HG03039 (cell line): ENCODE data around the gene SLC2A8.

Experiments used
- ATAC-seq: cut with Tn5 transposase; IDR thresholded peaks from one replicate; pipeline ENCODE4 v1.9.1; 2021; ENCODE audit warnings: mild to moderate bottlenecking, moderate library complexity; ENCODE audit not compliant: unreplicated experiment

The SLC2A8 gene

DNA sequence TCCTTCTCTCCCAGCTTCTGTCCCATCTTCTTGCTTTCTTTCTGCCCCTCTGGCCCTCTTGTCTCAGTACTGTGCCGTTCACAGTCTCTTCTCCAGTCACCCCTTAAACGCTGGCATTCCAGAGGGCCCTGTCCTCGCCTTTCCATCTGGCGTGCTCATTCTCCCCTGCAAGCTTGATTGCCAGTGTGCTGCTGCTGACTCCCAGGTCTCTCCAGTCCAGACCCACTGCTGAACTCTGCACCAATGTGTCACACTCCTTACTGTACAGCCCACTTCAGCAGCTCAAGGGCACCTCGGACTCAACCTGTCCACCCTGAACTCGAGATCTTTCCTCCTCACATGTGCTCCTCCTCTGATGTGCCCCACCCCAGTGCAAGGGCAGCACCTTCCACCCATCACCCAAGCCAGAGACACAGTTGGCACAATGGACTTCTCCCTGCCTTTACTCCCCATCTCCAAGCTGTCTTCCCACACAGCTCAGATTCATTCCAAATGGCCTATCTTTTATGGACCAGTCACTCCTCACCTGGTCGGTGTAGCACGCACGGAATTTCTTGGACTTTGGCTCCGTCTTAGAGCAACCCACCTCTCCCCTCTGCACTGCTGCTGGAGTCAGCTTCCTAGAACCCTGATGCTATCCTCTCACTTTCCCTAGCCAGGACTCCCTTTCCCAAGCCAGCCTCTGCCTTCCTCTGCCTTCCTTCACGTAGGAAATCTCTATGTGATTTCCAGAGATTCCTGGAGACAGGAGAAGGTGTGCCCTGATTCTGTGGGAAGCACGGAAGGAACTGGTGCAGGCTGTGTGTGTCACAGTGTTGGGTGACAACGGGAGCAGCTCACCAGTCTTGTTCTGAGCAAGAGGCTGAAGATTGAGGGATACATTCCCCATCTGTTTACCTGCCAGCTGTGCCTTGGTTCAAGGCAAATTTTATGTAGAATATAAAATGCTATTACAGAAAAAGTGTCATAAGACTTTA, 26.0 kb upstream of the SLC2A8 start:
- no peak for ATAC-seq

DNA sequence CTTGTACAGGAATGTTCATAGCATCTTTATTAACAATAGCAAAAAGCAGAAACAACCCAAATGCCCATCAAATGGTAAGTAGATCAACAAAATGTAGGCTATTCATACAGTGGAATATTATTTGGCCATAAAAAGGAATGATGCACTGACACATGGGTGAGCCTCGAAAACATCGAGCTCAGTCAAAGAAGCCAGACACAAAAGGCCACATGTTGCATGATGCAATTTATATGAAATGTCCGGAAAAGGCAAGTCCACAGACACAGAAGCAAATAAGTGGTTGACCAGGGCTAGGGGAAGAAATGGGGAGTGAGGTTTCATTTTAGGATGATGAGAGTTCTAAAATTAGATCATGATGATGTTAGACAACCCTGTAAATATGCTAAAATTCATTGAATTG, 16.5 kb upstream of the SLC2A8 start:
- ATAC-seq, result no peak

DNA sequence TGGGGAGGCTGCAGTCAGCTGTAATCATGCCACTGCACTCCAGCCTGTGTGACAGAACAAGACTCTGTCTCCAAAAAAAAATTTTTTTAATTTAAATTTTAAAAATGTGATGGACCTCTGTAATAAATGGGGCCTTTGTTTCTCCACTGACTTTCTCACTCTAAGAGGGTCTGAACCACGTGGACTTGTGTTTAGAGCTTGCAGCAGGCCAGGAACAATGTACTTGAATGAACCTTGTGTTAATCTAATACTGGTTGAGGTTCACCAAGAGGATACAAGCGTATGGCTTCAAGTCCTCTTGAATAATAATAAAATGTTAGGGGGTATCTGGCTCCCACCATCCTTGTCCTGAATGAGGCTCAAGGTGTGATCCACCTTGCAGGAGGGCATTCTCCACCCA, 14.4 kb upstream of the SLC2A8 start:
- no peak for ATAC-seq

DNA sequence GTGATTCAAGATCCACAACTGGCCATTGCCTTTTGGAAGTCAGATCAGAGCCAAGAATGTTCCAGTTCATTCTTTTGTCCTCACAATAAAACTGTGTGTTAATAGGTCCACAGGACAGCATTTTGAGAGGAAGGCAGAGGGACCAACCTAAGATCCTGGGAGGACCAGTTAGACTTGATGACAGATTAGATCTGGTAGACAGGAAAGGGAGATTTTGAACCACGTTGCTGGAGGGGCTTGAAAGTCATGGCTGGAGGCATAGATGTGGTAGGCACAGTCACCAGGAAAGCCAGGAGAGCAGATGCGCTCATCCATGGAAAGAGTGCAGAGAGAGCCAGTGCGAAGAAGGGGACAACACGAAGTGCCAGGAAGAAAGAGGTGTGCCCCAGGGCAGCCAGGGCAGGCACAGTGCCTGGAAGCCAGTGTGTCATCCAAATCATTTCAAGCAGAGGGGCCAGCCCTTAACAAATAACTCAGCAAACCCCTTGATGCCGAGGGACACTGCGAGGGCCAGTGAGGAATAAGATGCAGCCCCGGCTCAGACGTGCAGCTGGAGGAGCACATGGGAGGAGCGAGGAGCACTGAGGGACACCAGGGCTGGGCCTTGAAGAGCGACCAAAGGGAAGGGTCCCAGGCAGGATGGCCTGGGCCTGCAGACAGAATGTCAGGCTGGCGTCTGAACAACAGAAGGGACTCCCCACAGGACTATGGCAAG, 12.8 kb upstream of the SLC2A8 start:
- no peak for ATAC-seq

DNA sequence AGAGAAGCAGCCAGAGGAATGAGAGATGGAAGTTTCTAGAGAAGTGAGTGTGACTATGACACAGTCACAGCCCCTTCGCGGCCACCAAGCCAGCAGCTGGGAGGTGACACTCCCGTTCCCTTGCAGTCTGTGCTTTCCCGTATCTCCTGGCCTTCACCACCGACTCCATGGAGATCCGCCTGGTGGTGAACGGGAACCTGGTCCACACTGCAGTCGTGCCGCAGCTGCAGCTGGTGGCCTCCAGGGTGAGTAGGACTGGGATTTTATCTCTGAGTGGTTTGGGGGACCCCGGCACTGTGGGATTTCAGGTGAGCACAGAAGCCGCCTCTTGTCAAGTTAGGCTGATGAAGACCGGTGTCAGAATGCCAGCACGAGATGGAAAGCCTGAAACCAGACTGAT, 12.1 kb upstream of the SLC2A8 start:
- no peak for ATAC-seq

DNA sequence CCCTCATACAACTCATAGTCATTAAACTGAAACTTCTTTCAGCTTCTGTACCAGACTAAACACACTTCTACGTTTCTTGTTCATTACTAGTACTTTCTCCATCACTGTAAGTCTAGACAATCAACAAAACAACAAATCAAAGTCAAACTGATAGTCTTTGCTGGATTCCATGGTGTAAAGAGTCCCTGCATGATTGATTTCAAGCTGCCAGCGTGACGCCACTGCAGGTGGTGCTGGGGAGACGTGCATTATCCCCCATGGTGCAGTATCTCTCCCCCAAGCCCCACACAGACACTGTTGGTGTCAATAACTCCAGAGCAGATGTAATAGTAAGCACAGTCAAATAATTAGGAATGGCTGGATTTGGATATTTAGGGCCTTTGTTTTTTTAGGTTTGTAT, 10.7 kb upstream of the SLC2A8 start:
- no peak for ATAC-seq

DNA sequence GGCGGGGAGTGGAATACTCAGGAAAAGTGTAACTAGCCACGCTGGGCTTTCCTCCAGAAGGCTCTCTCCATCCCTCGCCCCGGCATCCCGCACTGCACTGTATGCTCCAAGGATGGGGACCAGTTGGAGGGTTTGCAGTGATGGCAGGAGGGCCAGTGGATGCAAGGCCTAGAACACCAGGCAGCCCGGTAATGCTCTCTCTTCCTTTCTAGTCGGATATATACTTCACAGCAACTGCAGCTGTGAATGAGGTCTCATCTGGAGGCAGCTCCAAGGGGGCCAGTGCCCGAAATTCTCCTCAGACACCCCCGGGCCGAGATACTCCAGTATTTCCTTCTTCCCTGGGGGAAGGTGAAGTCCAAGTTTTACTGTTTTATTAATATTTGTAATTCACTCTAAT, 10.0 kb upstream of the SLC2A8 start:
- no peak for ATAC-seq

DNA sequence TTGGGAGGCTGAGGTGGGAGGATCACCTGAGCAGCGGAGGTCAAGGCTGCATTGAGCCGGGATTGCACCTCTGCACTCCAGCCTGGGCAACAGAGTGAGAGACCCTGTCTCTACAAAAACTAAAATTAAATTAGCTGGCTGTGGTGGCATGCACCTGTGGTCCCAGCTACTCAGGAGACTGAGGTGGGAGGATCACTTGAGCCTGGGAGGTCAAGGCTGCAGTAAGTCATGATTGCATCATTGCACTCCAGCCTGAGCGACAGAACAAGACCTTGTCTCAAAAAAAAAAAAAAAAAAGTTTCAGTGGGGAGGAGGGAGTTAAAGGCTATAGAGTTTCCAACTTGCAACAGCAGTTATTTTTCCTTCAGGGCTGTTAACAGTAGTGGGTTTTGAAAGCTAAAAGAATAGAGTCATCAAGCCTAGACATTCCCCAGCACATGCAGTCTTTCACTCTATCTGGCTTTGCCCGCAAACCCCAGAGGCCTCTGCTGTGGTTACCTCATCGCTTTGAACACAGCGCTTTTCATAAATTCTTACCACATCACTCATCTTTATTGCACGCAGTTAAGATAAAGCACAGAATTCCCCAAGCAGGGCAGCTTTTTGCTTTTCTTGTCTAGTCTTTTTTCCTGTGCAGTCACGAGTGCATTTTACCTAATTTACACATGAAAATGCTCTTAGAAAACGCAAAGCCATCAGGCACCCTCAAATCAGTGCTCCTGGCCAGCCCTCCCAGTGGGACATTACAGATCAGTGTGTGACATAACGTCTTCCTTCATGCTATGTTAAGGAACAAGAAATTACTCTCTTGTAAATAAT, 8.7 kb upstream of the SLC2A8 start:
- peak; percentile 71 for ATAC-seq

DNA sequence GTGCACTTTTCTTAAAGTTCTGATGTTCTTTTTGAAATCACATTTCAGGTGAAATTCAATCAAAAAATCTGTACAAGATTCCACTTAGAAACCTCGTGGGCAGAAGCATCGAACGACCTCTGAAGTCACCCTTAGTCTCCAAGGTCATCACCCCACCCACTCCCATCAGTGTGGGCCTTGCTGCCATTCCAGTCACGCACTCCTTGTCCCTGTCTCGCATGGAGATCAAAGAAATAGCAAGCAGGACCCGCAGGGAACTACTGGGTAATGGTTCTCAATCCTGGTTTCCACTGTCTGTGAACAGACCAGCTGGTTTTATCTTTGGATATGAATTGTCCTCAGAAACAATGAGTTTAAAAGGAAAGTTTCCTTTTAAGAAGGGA, 8.1 kb upstream of the SLC2A8 start:
- ATAC-seq, result no peak

DNA sequence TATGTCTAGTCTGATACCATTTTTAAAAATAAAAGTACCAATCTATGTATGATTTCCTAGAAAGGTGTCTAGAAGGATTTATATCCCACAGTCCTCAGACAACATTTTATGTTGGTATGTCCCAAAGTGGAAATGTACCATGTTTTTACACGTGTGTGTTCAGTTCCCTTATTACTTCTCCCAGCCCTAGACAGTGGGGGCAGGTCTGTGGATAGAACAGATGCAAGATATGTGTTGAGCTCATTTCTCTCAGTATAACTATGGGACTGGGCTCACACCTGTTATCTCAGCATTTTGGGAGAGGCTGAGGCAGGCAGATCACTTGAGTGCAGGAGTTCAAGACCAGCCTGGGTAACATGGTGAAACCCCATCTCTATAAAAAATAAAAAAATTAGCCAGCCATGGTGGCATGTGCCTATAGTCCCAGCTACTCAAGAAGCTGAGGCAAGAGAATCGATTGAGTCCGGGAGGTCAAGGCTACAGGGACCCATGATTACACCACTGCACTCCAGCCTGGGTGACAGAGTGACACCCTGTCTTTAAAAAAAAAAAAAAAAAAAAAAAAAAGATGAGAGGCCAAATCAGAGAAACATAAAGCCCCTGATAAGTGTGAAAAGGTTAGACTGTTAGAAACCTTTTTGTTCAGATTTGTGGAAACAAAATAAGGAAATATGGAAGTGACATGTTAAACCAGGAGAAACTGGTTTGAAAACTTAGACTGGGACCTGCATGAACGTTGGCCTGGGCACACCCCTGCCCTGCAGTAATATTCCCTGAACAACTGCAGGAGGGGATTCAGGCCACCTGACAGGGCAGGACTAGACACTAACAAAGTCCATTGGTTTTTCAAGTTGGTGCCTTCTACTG, 7.4 kb upstream of the SLC2A8 start:
- ATAC-seq, result no peak

DNA sequence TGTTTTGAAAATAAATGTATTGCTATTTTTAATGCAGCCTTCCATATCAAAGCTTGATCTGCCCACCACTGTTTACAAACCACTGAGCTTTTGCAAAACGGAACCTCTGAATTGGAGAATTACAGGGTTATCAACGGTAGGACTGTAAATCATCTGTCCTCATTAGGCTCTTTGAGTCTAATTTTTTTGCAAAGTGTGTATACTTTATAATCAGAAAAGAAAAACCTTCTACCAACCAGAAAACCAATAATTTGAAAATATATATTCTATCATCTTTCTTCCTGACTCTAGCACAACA, 6.8 kb upstream of the SLC2A8 start:
- ATAC-seq, result no peak

DNA sequence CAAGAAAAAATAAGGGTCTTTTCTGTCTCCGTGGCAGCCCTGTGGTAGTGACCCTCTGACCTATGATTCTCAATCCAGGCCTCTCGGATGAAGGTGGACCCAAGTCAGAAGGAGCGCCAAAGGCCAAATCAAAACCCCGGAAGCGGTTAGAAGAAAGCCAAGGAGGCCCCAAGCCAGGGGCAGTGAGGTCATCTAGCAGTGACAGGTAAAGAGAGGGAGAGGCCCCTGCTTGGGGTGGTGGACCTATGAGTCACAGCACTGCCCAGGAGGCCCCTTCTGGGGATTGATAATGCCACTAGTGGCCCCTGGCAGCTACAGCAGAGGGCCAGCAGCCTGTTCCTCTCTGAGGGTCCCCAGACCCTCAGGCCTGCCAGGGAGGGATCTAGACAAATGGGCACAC, 6.4 kb upstream of the SLC2A8 start:
- ATAC-seq, result no peak

DNA sequence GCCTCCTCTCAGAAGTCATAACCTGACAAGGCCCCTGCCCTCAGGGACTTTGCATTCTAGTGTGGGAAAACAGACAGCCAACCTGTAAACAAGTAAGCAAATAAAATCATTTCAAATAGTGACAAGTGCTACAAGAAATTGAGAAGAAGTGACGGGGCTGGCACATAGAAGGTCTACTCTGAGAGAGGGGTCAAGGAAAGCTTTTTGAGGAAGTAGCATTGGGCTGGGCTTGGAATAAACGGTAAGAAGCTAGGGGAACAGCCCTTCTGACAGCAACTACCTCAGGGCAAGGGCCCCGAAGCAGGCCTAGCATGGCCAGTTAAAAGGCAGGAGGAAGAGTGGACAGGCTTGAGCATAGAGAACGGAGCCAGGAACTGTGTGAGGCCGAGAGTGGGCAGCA, 4.8 kb upstream of the SLC2A8 start:
- ATAC-seq, result no peak

DNA sequence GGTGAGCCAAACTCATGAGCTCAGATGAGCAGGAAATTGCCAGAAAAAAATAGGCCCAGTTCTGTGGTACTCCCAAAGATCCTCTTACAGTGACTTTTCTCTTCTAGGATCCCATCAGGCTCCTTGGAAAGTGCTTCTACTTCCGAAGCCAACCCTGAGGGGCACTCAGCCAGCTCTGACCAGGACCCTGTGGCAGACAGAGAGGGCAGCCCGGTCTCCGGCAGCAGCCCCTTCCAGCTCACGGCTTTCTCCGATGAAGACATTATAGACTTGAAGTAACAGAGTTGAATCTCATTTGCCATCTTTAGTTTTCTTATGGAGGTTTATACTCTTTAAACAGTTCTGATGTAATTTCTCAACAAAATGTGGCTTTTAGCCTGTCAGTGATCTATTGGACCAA, 4.0 kb upstream of the SLC2A8 start:
- ATAC-seq, result no peak

DNA sequence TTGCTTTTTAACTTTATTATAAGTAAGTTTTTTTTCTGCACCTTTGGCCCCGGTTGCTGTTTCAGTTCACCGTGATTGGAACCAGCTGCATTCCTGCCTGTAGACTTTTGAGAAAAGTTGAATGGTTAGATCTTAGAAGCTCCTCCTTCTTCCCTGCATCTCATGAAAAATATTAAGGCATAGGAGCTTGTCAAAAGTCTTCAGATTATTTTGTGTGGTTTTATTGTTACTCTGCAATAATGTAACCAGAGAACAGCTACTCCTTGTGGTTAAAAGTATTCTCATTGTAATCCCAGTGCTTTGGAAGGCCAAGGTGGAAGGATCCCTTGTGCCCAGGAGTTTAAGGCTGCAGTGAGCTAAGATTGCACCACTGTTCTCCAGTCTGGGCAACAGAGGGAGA, 3.3 kb upstream of the SLC2A8 start:
- ATAC-seq, result no peak

DNA sequence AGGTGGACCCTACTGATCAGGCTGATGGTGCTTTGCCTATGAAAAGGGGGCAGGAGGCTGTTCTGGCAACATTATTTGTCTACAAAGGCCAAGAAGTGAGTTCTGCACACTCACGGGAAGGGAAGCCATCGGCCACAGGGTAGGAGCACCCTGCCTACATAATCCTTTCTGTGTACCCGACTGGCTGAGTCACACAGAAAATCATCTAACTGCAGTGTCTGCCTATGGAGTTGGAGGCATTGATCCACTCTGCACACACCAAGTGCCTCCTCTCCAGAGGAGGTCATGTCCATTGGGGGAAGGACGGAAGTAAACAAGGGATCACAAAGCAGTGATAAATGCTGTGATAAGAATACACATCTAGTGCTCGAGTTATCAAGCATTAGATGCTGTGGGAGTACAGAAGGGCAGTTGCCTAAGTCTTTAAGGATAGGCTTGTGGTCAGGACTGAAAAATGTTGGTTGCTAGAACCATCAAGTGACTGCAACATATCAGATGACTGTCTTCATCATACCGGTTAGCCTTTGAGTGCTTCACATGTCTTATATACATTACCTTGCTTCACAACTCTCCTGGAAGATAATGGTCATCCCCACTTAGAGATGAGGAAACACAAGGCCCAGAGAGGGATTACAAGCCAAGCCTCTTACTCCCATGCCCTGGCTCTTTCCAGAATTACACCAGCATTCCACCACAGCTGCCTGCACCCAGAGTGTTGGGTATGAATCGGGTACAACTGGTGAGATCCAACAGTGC, 1.3 kb upstream of the SLC2A8 start:
- no peak for ATAC-seq

DNA sequence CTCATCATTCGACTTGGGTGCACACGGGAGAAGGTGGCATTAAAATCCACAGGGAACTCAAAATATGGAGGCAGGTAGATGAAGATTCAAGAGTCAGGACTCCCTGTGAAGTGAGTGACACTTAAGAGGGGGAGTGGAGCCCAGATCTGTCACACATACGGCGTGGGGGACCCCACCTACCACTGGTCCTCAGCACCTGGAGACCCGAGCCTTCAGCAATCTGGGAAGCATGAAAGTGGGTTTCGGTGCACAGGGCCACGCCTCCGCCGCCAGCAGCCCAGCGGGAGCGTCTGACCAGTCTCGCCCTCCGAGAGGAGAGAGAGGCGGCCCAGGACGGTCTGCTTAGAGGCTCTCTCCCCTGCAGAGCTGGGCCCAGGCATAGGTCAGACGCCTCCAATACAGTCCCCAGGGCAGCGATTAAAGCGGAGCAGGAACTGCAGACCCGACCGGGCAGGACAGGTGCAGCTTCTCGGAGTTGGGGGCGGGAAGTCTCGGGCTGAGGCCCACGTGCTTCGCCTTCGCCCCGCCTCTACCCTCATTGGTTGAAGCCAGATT, 639 bp upstream of the SLC2A8 start:
- ATAC-seq, result no peak

DNA sequence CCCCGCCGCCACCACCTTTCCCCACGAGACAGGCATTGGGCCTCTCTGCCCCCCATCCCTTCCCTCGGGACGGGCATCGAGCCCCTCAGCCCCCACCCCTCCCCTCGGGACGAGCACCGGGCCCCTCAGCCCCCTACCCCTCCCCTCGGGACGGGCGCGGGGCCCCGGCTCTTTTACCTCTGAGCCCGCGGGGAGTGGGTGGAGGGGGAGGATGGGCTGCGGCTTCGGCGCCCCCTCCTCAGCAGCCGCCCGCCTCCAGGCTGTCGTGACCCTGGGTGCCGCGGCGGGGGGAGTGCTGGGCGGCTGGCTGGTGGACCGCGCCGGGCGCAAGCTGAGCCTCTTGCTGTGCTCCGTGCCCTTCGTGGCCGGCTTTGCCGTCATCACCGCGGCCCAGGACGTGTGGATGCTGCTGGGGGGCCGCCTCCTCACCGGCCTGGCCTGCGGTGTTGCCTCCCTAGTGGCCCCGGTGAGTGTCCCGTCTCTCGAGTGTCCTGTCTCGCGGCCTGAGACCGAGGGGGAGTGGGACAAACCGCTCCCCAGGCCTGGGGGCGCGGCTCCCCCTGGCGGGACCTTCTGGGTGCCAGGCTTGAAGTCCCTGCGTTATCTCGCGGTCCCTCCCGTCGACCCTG, 791 bp downstream of the SLC2A8 start:
- no peak for ATAC-seq

DNA sequence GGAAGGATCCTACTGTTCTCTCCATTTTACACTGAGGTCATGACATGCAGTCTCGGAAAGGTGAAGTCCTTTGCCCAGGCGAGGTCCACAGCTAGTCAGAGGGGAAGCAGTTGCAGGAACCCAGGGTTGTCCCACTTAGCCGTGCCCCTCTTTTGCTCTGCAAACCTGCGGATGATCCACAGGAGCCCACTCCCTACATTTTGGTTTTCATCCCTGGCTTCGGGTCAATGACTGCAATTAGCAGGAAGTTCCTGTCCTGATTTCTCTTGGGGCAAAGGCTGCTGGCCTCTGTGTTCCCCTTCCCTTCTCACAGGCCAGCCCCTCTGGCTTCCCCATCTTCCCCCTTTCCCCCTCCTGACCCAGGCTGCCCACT, 1.3 kb downstream of the SLC2A8 start:
- ATAC-seq, result no peak
